Fibroblast of lung (primary cell): ENCODE results near the gene MRPL51. TPM values are rescaled to one million over a fixed set of nuclear protein-coding genes. Genes with fewer than 3 reads are reported as not detected.

Source experiments
- DNase-seq, 2 donors: peaks; one replicate each; pipeline versions ENCODE4 v3.0.0 to v3.0.0-alpha.2; 2010; ENCODE audit warnings: low read depth in 2 of 2
- H2AFZ ChIP-seq: 2 replicates; pipeline ENCODE4 v1.5.1; 2012; ENCODE audit warnings: low read length, control low read depth, inconsistent platforms
- H3K27ac ChIP-seq: 2 replicates; pipeline ENCODE4 v1.5.1; 2011; ENCODE audit warnings: low read length, control low read depth; ENCODE audit not compliant: insufficient read depth
- H3K27me3 ChIP-seq: 2 replicates; pipeline ENCODE4 v1.5.1; 2011; ENCODE audit warnings: mild to moderate bottlenecking, low read length; ENCODE audit not compliant: control insufficient read depth, insufficient read depth
- H3K36me3 ChIP-seq: 2 replicates; pipeline ENCODE4 v1.5.1; 2011; ENCODE audit warnings: low read length; ENCODE audit not compliant: control insufficient read depth, insufficient read depth
- H3K4me1 ChIP-seq: 2 replicates; pipeline ENCODE4 v1.5.1; 2011; ENCODE audit warnings: low read length; ENCODE audit not compliant: control insufficient read depth, insufficient read depth; ENCODE audit errors: extremely low read depth
- H3K4me2 ChIP-seq: 2 replicates; pipeline ENCODE4 v1.5.1; 2011; ENCODE audit warnings: low read length, control low read depth; ENCODE audit not compliant: insufficient read depth; ENCODE audit errors: extremely low read depth
- H3K4me3 ChIP-seq, 4 experiments: fragments of 200-600 bp in 1 of 4; sonication (generic) in 1 of 4; replicated peaks in 1 of 4; 2 replicates each; pipeline ENCODE4 v1.5.1; 2011 to 2016; ENCODE audit warnings: low read length in 4 of 4, low read depth in 3 of 4, mild to moderate bottlenecking in 3 of 4, control low read depth in 2 of 4, inconsistent platforms in 1 of 4, mixed read lengths in 1 of 4; ENCODE audit not compliant: insufficient read depth in 1 of 4; ENCODE audit errors: control extremely low read depth in 1 of 4
- H3K79me2 ChIP-seq: 2 replicates; pipeline ENCODE4 v1.5.1; 2012; ENCODE audit warnings: mild to moderate bottlenecking, low read length, inconsistent platforms; ENCODE audit not compliant: control insufficient read depth, insufficient read depth
- H3K9ac ChIP-seq: 2 replicates; pipeline ENCODE4 v1.5.1; 2011; ENCODE audit warnings: mild to moderate bottlenecking, low read length, control low read depth; ENCODE audit not compliant: insufficient read depth
- H3K9me3 ChIP-seq: 2 replicates; pipeline ENCODE4 v1.5.1; 2012; ENCODE audit warnings: low read depth, low read length; ENCODE audit not compliant: control insufficient read depth, insufficient read depth
- H4K20me1 ChIP-seq: 2 replicates; pipeline ENCODE4 v1.5.1; 2011; ENCODE audit warnings: low read length; ENCODE audit not compliant: control insufficient read depth, insufficient read depth; ENCODE audit errors: extremely low read depth
- EZH2 ChIP-seq: IDR thresholded peaks from 2 replicates; pipeline ENCODE4 v1.5.1; 2012; ENCODE audit warnings: low read length, control low read depth, mild to moderate bottlenecking; ENCODE audit errors: missing control alignments
- polyA plus RNA-seq, 2 donors: library from polyadenylated mRNA; depleted of rRNA in 1 of 2; stranded (reverse) in 1 of 2; unstranded in 1 of 2; fragments of >200 nt; gene quantifications; 2 replicates each; pipeline ENCODE4 v1.2.1, GENCODE V29; 2011 to 2012; ENCODE audit warnings: missing spikeins in 1 of 2
- total RNA-seq: library from RNA; depleted of rRNA; stranded (reverse); fragments of >200 nt; gene quantifications from 2 replicates; pipeline ENCODE4 v1.2.1, GENCODE V29; 2014
- TF ChIP-seq, protein P1 (sequence below), 2 donors: IDR thresholded peaks in 1 of 2; conservative IDR thresholded peaks in 1 of 2; 1 replicate in 1 of 2; 2 replicates in 1 of 2; pipeline ENCODE4 v1.5.1; 2011 to 2012; ENCODE audit warnings: low read length in 2 of 2, control low read depth in 1 of 2, inconsistent platforms in 1 of 2, low read depth in 1 of 2, mild to moderate bottlenecking in 1 of 2

The MRPL51 gene
- total and polyA plus RNA-seq, 2 donors (not counting 1 experiment from before 2014, with no cell fraction given), result 118 to 120 TPM

- H3K9me3 ChIP-seq, result no peaks in the 10 kb centered on the region
- peaks cover 15% of the 10 kb centered on the region for H3K4me1 ChIP-seq
- no peaks in the 10 kb centered on the region for H3K27me3 ChIP-seq
- no peak for DNase-seq
- no peaks in the 10 kb centered on the region for H4K20me1 ChIP-seq
- H3K4me3 ChIP-seq, result no peak overlapping the region
- H3K79me2 ChIP-seq, result peaks cover 36% of the 10 kb centered on the region
- H3K27ac ChIP-seq, result peak overlapping the region; percentile 81
- H3K36me3 ChIP-seq, result peaks cover 31% of the 10 kb centered on the region
- H3K9ac ChIP-seq, result no peak overlapping the region
- no peak overlapping the region for H2AFZ ChIP-seq
- no peak for TF ChIP-seq EZH2
- TF ChIP-seq, protein P1, sequence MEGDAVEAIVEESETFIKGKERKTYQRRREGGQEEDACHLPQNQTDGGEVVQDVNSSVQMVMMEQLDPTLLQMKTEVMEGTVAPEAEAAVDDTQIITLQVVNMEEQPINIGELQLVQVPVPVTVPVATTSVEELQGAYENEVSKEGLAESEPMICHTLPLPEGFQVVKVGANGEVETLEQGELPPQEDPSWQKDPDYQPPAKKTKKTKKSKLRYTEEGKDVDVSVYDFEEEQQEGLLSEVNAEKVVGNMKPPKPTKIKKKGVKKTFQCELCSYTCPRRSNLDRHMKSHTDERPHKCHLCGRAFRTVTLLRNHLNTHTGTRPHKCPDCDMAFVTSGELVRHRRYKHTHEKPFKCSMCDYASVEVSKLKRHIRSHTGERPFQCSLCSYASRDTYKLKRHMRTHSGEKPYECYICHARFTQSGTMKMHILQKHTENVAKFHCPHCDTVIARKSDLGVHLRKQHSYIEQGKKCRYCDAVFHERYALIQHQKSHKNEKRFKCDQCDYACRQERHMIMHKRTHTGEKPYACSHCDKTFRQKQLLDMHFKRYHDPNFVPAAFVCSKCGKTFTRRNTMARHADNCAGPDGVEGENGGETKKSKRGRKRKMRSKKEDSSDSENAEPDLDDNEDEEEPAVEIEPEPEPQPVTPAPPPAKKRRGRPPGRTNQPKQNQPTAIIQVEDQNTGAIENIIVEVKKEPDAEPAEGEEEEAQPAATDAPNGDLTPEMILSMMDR (conservative IDR thresholded peaks at IDR 0.05 in 1 of 2, IDR thresholded peaks at IDR 0.05 in 1 of 2; ENCODE audit: low read depth in 1 of 2, low read length in 2 of 2), result no peak
- H3K4me2 ChIP-seq, result no peak overlapping the region
Observed at GRCh38 chr12:6541371-6542165, 48.5 kb upstream of the MRPL51 start.

GRCh38 chr12:6540181-6540877 lies 47.3 kb upstream of the MRPL51 start:
- H4K20me1 ChIP-seq, result no peaks in the 10 kb centered on the region
- peaks cover 38% of the 10 kb centered on the region for H3K36me3 ChIP-seq
- peaks cover 44% of the 10 kb centered on the region for H3K79me2 ChIP-seq
- peak overlapping the region in 1 of 4 experiments; percentile 10 for H3K4me3 ChIP-seq
- peak overlapping the region; percentile 16 for H3K9ac ChIP-seq
- H2AFZ ChIP-seq, result no peak overlapping the region
- DNase-seq, result peak; percentile 95
- H3K4me2 ChIP-seq, result peak overlapping the region; percentile 44
- peaks cover 19% of the 10 kb centered on the region for H3K4me1 ChIP-seq
- no peaks in the 10 kb centered on the region for H3K27me3 ChIP-seq
- no peak for TF ChIP-seq EZH2
- TF ChIP-seq, protein P1 (conservative IDR thresholded peaks at IDR 0.05 in 1 of 2, IDR thresholded peaks at IDR 0.05 in 1 of 2; ENCODE audit: low read depth in 1 of 2, low read length in 2 of 2), result no peak
- H3K27ac ChIP-seq, result peak overlapping the region; percentile 81
- no peaks in the 10 kb centered on the region for H3K9me3 ChIP-seq

DNA sequence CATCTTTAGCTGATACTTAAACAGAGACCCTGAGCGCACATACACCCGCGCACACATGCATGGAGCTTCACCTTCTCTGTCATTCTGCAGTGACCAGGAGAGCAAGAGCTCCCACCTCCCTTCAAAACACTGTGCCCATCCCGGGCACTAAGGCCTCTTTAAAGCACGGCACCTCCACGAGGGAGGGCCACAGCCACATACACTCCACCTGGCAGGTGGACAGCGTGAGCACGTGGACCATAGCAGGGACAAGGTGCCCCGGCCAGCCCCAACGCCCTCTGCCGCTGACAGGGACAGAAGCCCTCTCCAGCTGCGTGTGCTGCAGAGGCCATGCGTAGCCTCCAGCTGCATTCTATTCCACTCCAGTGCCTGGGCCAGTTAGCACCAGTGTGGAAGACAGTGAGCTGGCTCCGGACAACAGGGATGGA lies 46.7 kb upstream of the MRPL51 start:
- peak overlapping the region; percentile 16 for H3K9ac ChIP-seq
- peaks cover 42% of the 10 kb centered on the region for H3K36me3 ChIP-seq
- no peaks in the 10 kb centered on the region for H3K9me3 ChIP-seq
- H3K27ac ChIP-seq, result peak overlapping the region; percentile 81
- TF ChIP-seq EZH2, result no peak
- TF ChIP-seq, protein P1 (conservative IDR thresholded peaks at IDR 0.05 in 1 of 2, IDR thresholded peaks at IDR 0.05 in 1 of 2; ENCODE audit: low read depth in 1 of 2, low read length in 2 of 2), result no peak
- peak overlapping the region; percentile 44 for H3K4me2 ChIP-seq
- H3K79me2 ChIP-seq, result peaks cover 50% of the 10 kb centered on the region
- no peak for DNase-seq
- H3K27me3 ChIP-seq, result no peaks in the 10 kb centered on the region
- no peaks in the 10 kb centered on the region for H4K20me1 ChIP-seq
- peaks cover 19% of the 10 kb centered on the region for H3K4me1 ChIP-seq
- no peak overlapping the region for H2AFZ ChIP-seq
- H3K4me3 ChIP-seq, result no peak overlapping the region
